ENCODE data around the gene RAPGEF2.

The RAPGEF2 gene

DNA sequence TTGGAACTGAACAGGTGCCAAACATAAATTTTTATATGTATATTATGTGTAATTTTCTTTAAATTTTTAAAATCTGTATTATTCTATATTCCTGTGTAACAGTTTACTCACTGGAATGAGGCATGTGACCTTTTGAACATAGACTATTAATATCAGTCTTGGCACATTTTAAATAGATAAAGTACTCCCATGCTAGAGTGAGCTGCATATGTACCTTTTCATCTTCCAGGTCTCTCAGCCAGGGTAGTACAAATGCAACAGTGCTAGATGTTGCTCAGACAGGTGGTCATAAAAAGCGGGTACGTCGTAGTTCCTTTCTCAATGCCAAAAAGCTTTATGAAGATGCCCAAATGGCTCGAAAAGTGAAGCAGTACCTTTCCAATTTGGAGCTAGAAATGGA is 242.0 kb downstream of the RAPGEF2 start:
- TF ChIP-seq, protein P1, sequence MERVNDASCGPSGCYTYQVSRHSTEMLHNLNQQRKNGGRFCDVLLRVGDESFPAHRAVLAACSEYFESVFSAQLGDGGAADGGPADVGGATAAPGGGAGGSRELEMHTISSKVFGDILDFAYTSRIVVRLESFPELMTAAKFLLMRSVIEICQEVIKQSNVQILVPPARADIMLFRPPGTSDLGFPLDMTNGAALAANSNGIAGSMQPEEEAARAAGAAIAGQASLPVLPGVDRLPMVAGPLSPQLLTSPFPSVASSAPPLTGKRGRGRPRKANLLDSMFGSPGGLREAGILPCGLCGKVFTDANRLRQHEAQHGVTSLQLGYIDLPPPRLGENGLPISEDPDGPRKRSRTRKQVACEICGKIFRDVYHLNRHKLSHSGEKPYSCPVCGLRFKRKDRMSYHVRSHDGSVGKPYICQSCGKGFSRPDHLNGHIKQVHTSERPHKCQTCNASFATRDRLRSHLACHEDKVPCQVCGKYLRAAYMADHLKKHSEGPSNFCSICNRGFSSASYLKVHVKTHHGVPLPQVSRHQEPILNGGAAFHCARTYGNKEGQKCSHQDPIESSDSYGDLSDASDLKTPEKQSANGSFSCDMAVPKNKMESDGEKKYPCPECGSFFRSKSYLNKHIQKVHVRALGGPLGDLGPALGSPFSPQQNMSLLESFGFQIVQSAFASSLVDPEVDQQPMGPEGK (CRISPR knock-in tag; IDR thresholded peaks at IDR 0.05; ENCODE audit: borderline replicate concordance), result no peak
- no peak for ATAC-seq

DNA sequence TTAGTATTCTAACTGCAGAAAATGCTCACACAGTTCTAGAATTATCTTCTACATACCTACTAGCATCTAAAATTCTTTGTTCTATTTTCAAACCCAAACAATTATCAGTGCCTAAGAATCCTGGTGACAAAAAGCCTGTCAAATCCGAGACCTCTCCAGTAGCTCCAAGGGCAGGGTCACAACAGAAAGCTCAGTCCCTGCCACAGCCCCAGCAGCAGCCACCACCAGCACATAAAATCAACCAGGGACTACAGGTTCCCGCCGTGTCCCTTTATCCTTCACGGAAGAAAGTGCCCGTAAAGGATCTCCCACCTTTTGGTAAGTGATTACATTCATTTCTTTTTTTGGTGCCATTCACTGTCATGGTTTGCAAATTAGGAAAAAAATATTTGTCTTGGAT is 243.8 kb downstream of the RAPGEF2 start:
- TF ChIP-seq TOX (CRISPR knock-in tag; IDR thresholded peaks at IDR 0.05; ENCODE audit: borderline replicate concordance), result no peak
- TF ChIP-seq, protein P2, sequence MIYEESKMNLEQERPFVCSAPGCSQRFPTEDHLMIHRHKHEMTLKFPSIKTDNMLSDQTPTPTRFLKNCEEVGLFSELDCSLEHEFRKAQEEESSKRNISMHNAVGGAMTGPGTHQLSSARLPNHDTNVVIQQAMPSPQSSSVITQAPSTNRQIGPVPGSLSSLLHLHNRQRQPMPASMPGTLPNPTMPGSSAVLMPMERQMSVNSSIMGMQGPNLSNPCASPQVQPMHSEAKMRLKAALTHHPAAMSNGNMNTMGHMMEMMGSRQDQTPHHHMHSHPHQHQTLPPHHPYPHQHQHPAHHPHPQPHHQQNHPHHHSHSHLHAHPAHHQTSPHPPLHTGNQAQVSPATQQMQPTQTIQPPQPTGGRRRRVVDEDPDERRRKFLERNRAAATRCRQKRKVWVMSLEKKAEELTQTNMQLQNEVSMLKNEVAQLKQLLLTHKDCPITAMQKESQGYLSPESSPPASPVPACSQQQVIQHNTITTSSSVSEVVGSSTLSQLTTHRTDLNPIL (CRISPR knock-in tag; IDR thresholded peaks at IDR 0.05; ENCODE audit: low read depth), result no peak
- TF ChIP-seq CSDC2 (CRISPR knock-in tag; IDR thresholded peaks at IDR 0.05), result no peak
- TF ChIP-seq, protein P3, sequence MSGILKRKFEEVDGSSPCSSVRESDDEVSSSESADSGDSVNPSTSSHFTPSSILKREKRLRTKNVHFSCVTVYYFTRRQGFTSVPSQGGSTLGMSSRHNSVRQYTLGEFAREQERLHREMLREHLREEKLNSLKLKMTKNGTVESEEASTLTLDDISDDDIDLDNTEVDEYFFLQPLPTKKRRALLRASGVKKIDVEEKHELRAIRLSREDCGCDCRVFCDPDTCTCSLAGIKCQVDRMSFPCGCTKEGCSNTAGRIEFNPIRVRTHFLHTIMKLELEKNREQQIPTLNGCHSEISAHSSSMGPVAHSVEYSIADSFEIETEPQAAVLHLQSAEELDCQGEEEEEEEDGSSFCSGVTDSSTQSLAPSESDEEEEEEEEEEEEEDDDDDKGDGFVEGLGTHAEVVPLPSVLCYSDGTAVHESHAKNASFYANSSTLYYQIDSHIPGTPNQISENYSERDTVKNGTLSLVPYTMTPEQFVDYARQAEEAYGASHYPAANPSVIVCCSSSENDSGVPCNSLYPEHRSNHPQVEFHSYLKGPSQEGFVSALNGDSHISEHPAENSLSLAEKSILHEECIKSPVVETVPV (CRISPR knock-in tag; IDR thresholded peaks at IDR 0.05), result no peak
- no peak for ATAC-seq

DNA sequence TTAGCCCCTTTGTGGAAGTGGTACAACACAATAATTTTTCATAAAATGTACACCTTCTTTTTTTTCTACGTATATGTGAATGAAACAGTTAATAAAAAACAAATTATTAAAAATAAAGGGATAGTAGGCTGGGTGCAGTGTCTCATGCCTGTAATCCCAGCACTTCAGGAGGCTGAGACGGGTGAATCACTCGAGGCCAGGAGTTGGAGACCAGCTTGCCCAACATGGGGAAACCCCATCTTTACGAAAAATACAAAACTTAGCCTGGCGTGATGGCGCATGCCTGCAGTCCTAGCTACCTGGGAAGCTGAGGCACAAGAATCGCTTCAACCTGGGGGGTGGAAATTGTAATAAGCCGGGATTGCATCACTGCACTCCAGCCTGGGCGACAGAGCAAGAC is 244.9 kb downstream of the RAPGEF2 start:
- no peak for TF ChIP-seq ZNF565 (CRISPR knock-in tag; conservative IDR thresholded peaks at IDR 0.05; ENCODE audit: low read depth)
- no peak for TF ChIP-seq GLIS3 (CRISPR knock-in tag; IDR thresholded peaks at IDR 0.05)
- TF ChIP-seq TCF4 (CRISPR knock-in tag; IDR thresholded peaks at IDR 0.05; ENCODE audit: borderline replicate concordance), result no peak
- TF ChIP-seq ZFP3 (CRISPR knock-in tag; IDR thresholded peaks at IDR 0.05), result no peak
- no peak for TF ChIP-seq BACH2 (CRISPR knock-in tag; IDR thresholded peaks at IDR 0.05; ENCODE audit: borderline replicate concordance)
- no peak for TF ChIP-seq PPARA (CRISPR knock-in tag; IDR thresholded peaks at IDR 0.05; ENCODE audit: borderline replicate concordance)
- TF ChIP-seq ZFP30 (CRISPR knock-in tag; IDR thresholded peaks at IDR 0.05), result no peak
- ATAC-seq, result no peak

DNA sequence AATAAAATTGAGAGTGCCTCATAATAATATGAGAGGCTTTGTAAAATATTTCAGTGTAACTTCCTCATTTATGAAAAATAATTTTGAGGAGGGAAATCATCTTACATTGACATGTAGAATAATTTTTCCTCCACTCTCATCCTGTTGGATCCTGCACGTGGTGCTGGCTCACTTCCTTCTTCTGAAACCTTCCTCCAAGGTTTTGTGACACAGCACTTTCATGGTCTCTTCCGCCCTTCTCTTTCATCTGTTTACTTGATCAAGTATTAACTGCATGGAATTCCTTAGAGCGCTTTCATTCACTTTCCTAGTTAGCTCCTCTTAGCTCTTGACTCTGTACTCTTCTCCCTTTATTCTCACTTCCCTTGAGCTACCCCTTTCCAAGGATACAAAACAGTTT is 246.5 kb downstream of the RAPGEF2 start:
- ATAC-seq, result no peak
- TF ChIP-seq TCF4 (CRISPR knock-in tag; IDR thresholded peaks at IDR 0.05; ENCODE audit: borderline replicate concordance) (no peak), CSDC2 (CRISPR knock-in tag; IDR thresholded peaks at IDR 0.05) (no peak), GLIS3 (CRISPR knock-in tag; IDR thresholded peaks at IDR 0.05) (no peak), ESRRG (CRISPR knock-in tag; IDR thresholded peaks at IDR 0.05) (no peak), ZC3H10 (CRISPR knock-in tag; IDR thresholded peaks at IDR 0.05) (no peak), RARB (CRISPR knock-in tag; IDR thresholded peaks at IDR 0.05) (no peak), ZNF565 (CRISPR knock-in tag; conservative IDR thresholded peaks at IDR 0.05; ENCODE audit: low read depth) (no peak), ZFP30 (CRISPR knock-in tag; IDR thresholded peaks at IDR 0.05) (no peak), BACH2 (CRISPR knock-in tag; IDR thresholded peaks at IDR 0.05; ENCODE audit: borderline replicate concordance) (no peak)
- TF ChIP-seq, protein P4, sequence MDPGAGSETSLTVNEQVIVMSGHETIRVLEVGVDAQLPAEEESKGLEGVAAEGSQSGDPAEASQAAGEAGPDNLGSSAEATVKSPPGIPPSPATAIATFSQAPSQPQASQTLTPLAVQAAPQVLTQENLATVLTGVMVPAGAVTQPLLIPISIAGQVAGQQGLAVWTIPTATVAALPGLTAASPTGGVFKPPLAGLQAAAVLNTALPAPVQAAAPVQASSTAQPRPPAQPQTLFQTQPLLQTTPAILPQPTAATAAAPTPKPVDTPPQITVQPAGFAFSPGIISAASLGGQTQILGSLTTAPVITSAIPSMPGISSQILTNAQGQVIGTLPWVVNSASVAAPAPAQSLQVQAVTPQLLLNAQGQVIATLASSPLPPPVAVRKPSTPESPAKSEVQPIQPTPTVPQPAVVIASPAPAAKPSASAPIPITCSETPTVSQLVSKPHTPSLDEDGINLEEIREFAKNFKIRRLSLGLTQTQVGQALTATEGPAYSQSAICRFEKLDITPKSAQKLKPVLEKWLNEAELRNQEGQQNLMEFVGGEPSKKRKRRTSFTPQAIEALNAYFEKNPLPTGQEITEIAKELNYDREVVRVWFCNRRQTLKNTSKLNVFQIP (CRISPR knock-in tag; IDR thresholded peaks at IDR 0.05; ENCODE audit: borderline replicate concordance, low read depth), result no peak

DNA sequence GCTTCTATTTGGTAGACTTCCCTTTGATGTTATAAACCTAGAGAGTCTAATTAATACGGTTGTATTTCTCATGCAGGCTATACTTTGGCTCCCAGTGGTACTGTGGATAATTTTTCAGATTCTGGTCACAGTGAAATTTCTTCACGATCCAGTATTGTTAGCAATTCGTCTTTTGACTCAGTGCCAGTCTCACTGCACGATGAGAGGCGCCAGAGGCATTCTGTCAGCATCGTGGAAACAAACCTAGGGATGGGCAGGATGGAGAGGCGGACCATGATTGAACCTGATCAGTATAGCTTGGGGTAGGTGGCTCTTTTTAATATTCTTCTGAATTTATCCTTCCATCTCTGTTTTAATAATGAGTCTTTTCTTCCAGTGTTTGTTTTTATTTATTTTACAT is 249.7 kb downstream of the RAPGEF2 start:
- ATAC-seq, result no peak
- TF ChIP-seq ARNTL (CRISPR knock-in tag; IDR thresholded peaks at IDR 0.05; ENCODE audit: borderline replicate concordance, low read depth) (no peak), BACH2 (CRISPR knock-in tag; IDR thresholded peaks at IDR 0.05; ENCODE audit: borderline replicate concordance) (no peak), ZNF565 (CRISPR knock-in tag; conservative IDR thresholded peaks at IDR 0.05; ENCODE audit: low read depth) (no peak), CSDC2 (CRISPR knock-in tag; IDR thresholded peaks at IDR 0.05) (no peak), TOX (CRISPR knock-in tag; IDR thresholded peaks at IDR 0.05; ENCODE audit: borderline replicate concordance) (no peak), GLIS3 (CRISPR knock-in tag; IDR thresholded peaks at IDR 0.05) (no peak), ZFP3 (CRISPR knock-in tag; IDR thresholded peaks at IDR 0.05) (no peak)
- TF ChIP-seq, protein P4 (CRISPR knock-in tag; IDR thresholded peaks at IDR 0.05; ENCODE audit: borderline replicate concordance, low read depth), result no peak
